ENCODE data around the gene PSD2. TPM values are rescaled to one million over a fixed set of nuclear protein-coding genes. Genes with fewer than 3 reads are reported as not detected.

The PSD2 gene
- total RNA-seq, 2 experiments from 2014 or later, result 0.08 TPM; not detected in 1

GRCh38 chr5:139747583-139748504 is 47.8 kb upstream of the PSD2 start:
- Mint-ChIP-seq H3K9me3 (no peaks in the 10 kb centered on the region), H3K36me3 (ENCODE audit: low read depth) (no peaks in the 10 kb centered on the region), H3K4me1 (ENCODE audit: low read depth) (peaks cover 22% of the 10 kb centered on the region), H3K4me3 (peak overlapping the region; percentile 87), H3K27me3 (peaks cover 38% of the 10 kb centered on the region), H3K27ac (no peak overlapping the region)
- POLR2A ChIA-PET, result interaction anchor here (1.0 to 1.8 kb wide), 2 partner anchors 18 kb away, joined by 3 to 6 read pairs; no protein-coding TSS in a partner anchor
- DNase-seq (peak in 11 of 14 experiments; percentile 14 to 68 (median 32)), ATAC-seq (ENCODE audit: poor library complexity) (peak; percentile 21)
- peaks cover 0 to 15% of the 10 kb centered on the region in 2 experiments for H3K9me3 ChIP-seq (ENCODE audit: control insufficient read depth in 1 of 2, insufficient read depth in 1 of 2, low read length in 2 of 2)
- CTCF ChIA-PET, result interaction anchor here (1.3 to 4.5 kb wide), 2 partner anchors 18 to 27 kb away, joined by 4 to 45 read pairs; no protein-coding TSS in a partner anchor
- no peaks in the 10 kb centered on the region for H3K36me3 ChIP-seq (ENCODE audit: insufficient read depth, low read length)
- H3K27ac ChIP-seq (ENCODE audit: low read depth in 1 of 2, low read length in 2 of 2), result no peak overlapping the region
- peaks cover 7 to 19% of the 10 kb centered on the region in 2 experiments for H3K27me3 ChIP-seq (ENCODE audit: control insufficient read depth in 1 of 2, insufficient read depth in 2 of 2, low read length in 2 of 2)
- intact Hi-C loops (cut with DNase I, micrococcal nuclease), result loop anchor here in 1 of 2 experiments (5.0 kb wide), 1 partner anchor 111 kb away; no protein-coding TSS in a partner anchor
- peak overlapping the region; percentile 67 for H3K4me3 ChIP-seq (ENCODE audit: low read length)
- peaks cover 31% of the 10 kb centered on the region for H3K4me1 ChIP-seq (ENCODE audit: insufficient read depth, low read length)
- TF ChIP-seq, protein P1, sequence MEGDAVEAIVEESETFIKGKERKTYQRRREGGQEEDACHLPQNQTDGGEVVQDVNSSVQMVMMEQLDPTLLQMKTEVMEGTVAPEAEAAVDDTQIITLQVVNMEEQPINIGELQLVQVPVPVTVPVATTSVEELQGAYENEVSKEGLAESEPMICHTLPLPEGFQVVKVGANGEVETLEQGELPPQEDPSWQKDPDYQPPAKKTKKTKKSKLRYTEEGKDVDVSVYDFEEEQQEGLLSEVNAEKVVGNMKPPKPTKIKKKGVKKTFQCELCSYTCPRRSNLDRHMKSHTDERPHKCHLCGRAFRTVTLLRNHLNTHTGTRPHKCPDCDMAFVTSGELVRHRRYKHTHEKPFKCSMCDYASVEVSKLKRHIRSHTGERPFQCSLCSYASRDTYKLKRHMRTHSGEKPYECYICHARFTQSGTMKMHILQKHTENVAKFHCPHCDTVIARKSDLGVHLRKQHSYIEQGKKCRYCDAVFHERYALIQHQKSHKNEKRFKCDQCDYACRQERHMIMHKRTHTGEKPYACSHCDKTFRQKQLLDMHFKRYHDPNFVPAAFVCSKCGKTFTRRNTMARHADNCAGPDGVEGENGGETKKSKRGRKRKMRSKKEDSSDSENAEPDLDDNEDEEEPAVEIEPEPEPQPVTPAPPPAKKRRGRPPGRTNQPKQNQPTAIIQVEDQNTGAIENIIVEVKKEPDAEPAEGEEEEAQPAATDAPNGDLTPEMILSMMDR (IDR thresholded peaks at IDR 0.05), result no peak

- H3K36me3 Mint-ChIP-seq (ENCODE audit: low read depth), result no peaks in the 10 kb centered on the region
- DNase-seq (no peak), ATAC-seq (ENCODE audit: poor library complexity) (no peak)
- no peaks in the 10 kb centered on the region for H3K9me3 Mint-ChIP-seq
- Histone ChIP-seq H3K27me3 (ENCODE audit: control insufficient read depth in 1 of 2, insufficient read depth in 2 of 2, low read length in 2 of 2) (peaks cover 13 to 19% of the 10 kb centered on the region in 2 experiments), H3K36me3 (ENCODE audit: insufficient read depth, low read length) (no peaks in the 10 kb centered on the region), H3K27ac (ENCODE audit: low read depth in 1 of 2, low read length in 2 of 2) (no peak overlapping the region), H3K9me3 (ENCODE audit: control insufficient read depth in 1 of 2, insufficient read depth in 1 of 2, low read length in 2 of 2) (peaks cover 0 to 15% of the 10 kb centered on the region in 2 experiments), H3K4me1 (ENCODE audit: insufficient read depth, low read length) (peaks cover 31% of the 10 kb centered on the region), H3K4me3 (ENCODE audit: low read length) (no peak overlapping the region)
- peak overlapping the region; percentile 87 for H3K4me3 Mint-ChIP-seq
- CTCF ChIA-PET, result interaction anchor here (4.5 kb wide), 1 partner anchor 17 kb away, joined by 45 read pairs; no protein-coding TSS in a partner anchor
- no peak overlapping the region for H3K27ac Mint-ChIP-seq
- POLR2A ChIA-PET, result interaction anchor here (0.6 kb wide), 1 partner anchor 150 kb away, joined by 3 read pairs; no protein-coding TSS in a partner anchor
- peaks cover 22% of the 10 kb centered on the region for H3K4me1 Mint-ChIP-seq (ENCODE audit: low read depth)
- intact Hi-C loops (cut with DNase I, micrococcal nuclease), result loop anchor here in 1 of 2 experiments (5.0 kb wide), 1 partner anchor 111 kb away; no protein-coding TSS in a partner anchor
- TF ChIP-seq, protein P1 (IDR thresholded peaks at IDR 0.05), result no peak
- peaks cover 44% of the 10 kb centered on the region for H3K27me3 Mint-ChIP-seq
Observed at GRCh38 chr5:139748505-139748826, 47.1 kb upstream of the PSD2 start.

GRCh38 chr5:139749242-139749641 is 46.4 kb upstream of the PSD2 start:
- H3K4me3 Mint-ChIP-seq, result peak overlapping the region; percentile 70
- peaks cover 31% of the 10 kb centered on the region for H3K4me1 ChIP-seq (ENCODE audit: insufficient read depth, low read length)

More at GRCh38 chr5:139749242-139749641, 46.4 kb upstream of the PSD2 start:
- Mint-ChIP-seq H3K27me3 (peaks cover 49% of the 10 kb centered on the region), H3K36me3 (ENCODE audit: low read depth) (no peaks in the 10 kb centered on the region), H3K9me3 (no peaks in the 10 kb centered on the region), H3K4me1 (ENCODE audit: low read depth) (peaks cover 22% of the 10 kb centered on the region), H3K27ac (no peak overlapping the region)
- DNase-seq (no peak), ATAC-seq (ENCODE audit: poor library complexity) (no peak)
- intact Hi-C loops (cut with DNase I, micrococcal nuclease), result loop anchor here in 1 of 2 experiments (5.0 kb wide), 1 partner anchor 112 kb away; no protein-coding TSS in a partner anchor
- H3K4me3 ChIP-seq (ENCODE audit: low read length), result no peak overlapping the region
- CTCF ChIA-PET, result interaction anchor here (1.1 to 2.2 kb wide), 2 partner anchors 16 to 38 kb away, joined by 4 to 8 read pairs; no protein-coding TSS in a partner anchor
- H3K9me3 ChIP-seq (ENCODE audit: control insufficient read depth in 1 of 2, insufficient read depth in 1 of 2, low read length in 2 of 2), result peaks cover 0 to 15% of the 10 kb centered on the region in 2 experiments
- TF ChIP-seq, protein P1 (IDR thresholded peaks at IDR 0.05), result no peak
- peaks cover 15 to 21% of the 10 kb centered on the region in 2 experiments for H3K27me3 ChIP-seq (ENCODE audit: control insufficient read depth in 1 of 2, insufficient read depth in 2 of 2, low read length in 2 of 2)
- H3K36me3 ChIP-seq (ENCODE audit: insufficient read depth, low read length), result no peaks in the 10 kb centered on the region
- POLR2A ChIA-PET, result no interaction called here
- H3K27ac ChIP-seq (ENCODE audit: low read depth in 1 of 2, low read length in 2 of 2), result no peak overlapping the region
